Sigmoid colon (tissue), 7 donors: ENCODE results near the gene IPPK. TPM values are rescaled to one million over a fixed set of nuclear protein-coding genes. Genes with fewer than 3 reads are reported as not detected.

Experiments used
- DNase-seq: peaks from one replicate; pipeline ENCODE4 v3.0.0-alpha.2; 2019
- H3K27ac ChIP-seq, 4 donors: fragments of 200-600 bp; sonication (generic); one replicate each; pipeline ENCODE4 v1.5.1; 2016 to 2019; ENCODE audit warnings: mild to moderate bottlenecking in 1 of 4
- H3K27me3 ChIP-seq, 3 donors: fragments of 200-600 bp; sonication (generic); one replicate each; pipeline ENCODE4 v1.5.1; 2019; ENCODE audit warnings: mild to moderate bottlenecking in 1 of 3
- H3K36me3 ChIP-seq, 4 donors: fragments of 200-600 bp; sonication (generic); one replicate each; pipeline ENCODE4 v1.5.1; 2016 to 2019
- H3K4me1 ChIP-seq, 4 donors: fragments of 200-600 bp; sonication (generic); one replicate each; pipeline ENCODE4 v1.5.1; 2017 to 2019
- H3K4me3 ChIP-seq, 4 donors: fragments of 200-600 bp; sonication (generic); one replicate each; pipeline ENCODE4 v1.5.1; 2017 to 2019; ENCODE audit warnings: mild to moderate bottlenecking in 2 of 4, moderate library complexity in 1 of 4
- H3K9me3 ChIP-seq, 4 donors: fragments of 200-600 bp in 3 of 4; sonication (generic) in 3 of 4; one replicate each; pipeline versions ENCODE4 v1.5.1 to v1.6.1; 2013 to 2019
- EP300 ChIP-seq, 4 donors: sonication (generic); formaldehyde crosslinking; IDR thresholded peaks; one replicate each; pipeline ENCODE4 v1.6.1; 2017; ENCODE audit warnings: antibody characterized with exemption in 4 of 4
- POLR2A ChIP-seq, 2 donors: fragments of 450-650 bp; IDR thresholded peaks; one replicate each; pipeline ENCODE4 v1.6.1; 2016; ENCODE audit warnings: antibody characterized with exemption in 2 of 2, mild to moderate bottlenecking in 2 of 2, moderate library complexity in 2 of 2
- POLR2AphosphoS5 ChIP-seq, 4 donors: sonication (generic); formaldehyde crosslinking; IDR thresholded peaks; one replicate each; pipeline ENCODE4 v1.6.1; 2017; ENCODE audit warnings: antibody characterized with exemption in 4 of 4
- WGBS, 2 donors: extraction: QIAGEN DNeasy Blood & Tissue Kit; methylation state at CpG; one replicate each; pipeline ENCODE4 v1.1.7; 2013; 5-methylcytosine and 5-hydroxymethylcytosine counted together
- intact Hi-C: fragments of 100-400 bp; cut with DNase I; formaldehyde crosslinking; loops from one replicate; pipeline ENCODE4 v1.15.1; 2023
- polyA plus RNA-seq, 3 donors: library from polyadenylated mRNA; stranded (reverse); fragments of 200-250 nt; gene quantifications; one replicate each; pipeline ENCODE4 v1.2.3, GENCODE V29; 2013
- total RNA-seq, 4 donors: library from RNA; depleted of rRNA; stranded (reverse); fragments of >200 nt; gene quantifications; one replicate each; pipeline ENCODE4 v1.1.0, GENCODE V29; 2016
- TF ChIP-seq, protein P1 (sequence below), 4 experiments: fragments of 450-650 bp in 3 of 4; fragments of 200-600 bp in 1 of 4; IDR thresholded peaks; one replicate each; pipeline ENCODE4 v1.5.1; 2016 to 2019; ENCODE audit warnings: antibody characterized with exemption in 4 of 4, mild to moderate bottlenecking in 3 of 4, moderate library complexity in 2 of 4
- donor health status: healthy with polysubstance abuse.
- donor health status: Bipolar disorder and iron deficiency.
- donor health status: healthy.

IPPK gene
- total and polyA plus RNA-seq, 7 donors, result 3.6 to 12.5 (median 6.4) TPM

GRCh38 chr9:92611621-92612285, 58.2 kb downstream of the IPPK start:
- peaks cover 0 to 61% (median 47%) of the 10 kb centered on the region in 4 donors for H3K4me1 ChIP-seq
- WGBS, 2 donors, result 90 to 96% methylated on average over 10 of the region's 10 CpGs
- H3K4me3 ChIP-seq, result no peak overlapping the region
- intact Hi-C loops, result no loop called here
- no peaks in the 10 kb centered on the region for H3K27me3 ChIP-seq
- H3K9me3 ChIP-seq, result no peaks in the 10 kb centered on the region
- H3K27ac ChIP-seq, result peak overlapping the region in 3 of 4 donors; percentile 18 to 72 (median 55)
- TF ChIP-seq POLR2A (IDR thresholded peaks at IDR 0.05) (no peak), POLR2AphosphoS5 (IDR thresholded peaks at IDR 0.05) (no peak), EP300 (IDR thresholded peaks at IDR 0.05) (no peak)
- TF ChIP-seq, protein P1, sequence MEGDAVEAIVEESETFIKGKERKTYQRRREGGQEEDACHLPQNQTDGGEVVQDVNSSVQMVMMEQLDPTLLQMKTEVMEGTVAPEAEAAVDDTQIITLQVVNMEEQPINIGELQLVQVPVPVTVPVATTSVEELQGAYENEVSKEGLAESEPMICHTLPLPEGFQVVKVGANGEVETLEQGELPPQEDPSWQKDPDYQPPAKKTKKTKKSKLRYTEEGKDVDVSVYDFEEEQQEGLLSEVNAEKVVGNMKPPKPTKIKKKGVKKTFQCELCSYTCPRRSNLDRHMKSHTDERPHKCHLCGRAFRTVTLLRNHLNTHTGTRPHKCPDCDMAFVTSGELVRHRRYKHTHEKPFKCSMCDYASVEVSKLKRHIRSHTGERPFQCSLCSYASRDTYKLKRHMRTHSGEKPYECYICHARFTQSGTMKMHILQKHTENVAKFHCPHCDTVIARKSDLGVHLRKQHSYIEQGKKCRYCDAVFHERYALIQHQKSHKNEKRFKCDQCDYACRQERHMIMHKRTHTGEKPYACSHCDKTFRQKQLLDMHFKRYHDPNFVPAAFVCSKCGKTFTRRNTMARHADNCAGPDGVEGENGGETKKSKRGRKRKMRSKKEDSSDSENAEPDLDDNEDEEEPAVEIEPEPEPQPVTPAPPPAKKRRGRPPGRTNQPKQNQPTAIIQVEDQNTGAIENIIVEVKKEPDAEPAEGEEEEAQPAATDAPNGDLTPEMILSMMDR (IDR thresholded peaks at IDR 0.05), result no peak
- peaks cover 0 to 15% (median 2%) of the 10 kb centered on the region in 4 donors for H3K36me3 ChIP-seq
- no peak for DNase-seq

- peak in 1 of 4 donors; percentile 24 for TF ChIP-seq EP300 (IDR thresholded peaks at IDR 0.05)
- TF ChIP-seq, protein P1 (IDR thresholded peaks at IDR 0.05), result no peak
- TF ChIP-seq POLR2AphosphoS5 (IDR thresholded peaks at IDR 0.05), result peak in 3 of 4 donors; percentile 55 to 58 (median 55)
- intact Hi-C loops, result no loop called here
- Histone ChIP-seq H3K4me1 (peaks cover 0 to 55% (median 39%) of the 10 kb centered on the region in 4 donors), H3K36me3 (peaks cover 0 to 15% (median 2%) of the 10 kb centered on the region in 4 donors), H3K27ac (peak overlapping the region; percentile 58 to 72 (median 69)), H3K27me3 (no peaks in the 10 kb centered on the region), H3K4me3 (no peak overlapping the region), H3K9me3 (no peaks in the 10 kb centered on the region)
- 91 to 92% methylated on average over 32 of the region's 32 CpGs for WGBS, 2 donors
- DNase-seq, result no peak
These were observed 59.2 kb downstream of the IPPK start for GRCh38 chr9:92610470-92611420.

DNA sequence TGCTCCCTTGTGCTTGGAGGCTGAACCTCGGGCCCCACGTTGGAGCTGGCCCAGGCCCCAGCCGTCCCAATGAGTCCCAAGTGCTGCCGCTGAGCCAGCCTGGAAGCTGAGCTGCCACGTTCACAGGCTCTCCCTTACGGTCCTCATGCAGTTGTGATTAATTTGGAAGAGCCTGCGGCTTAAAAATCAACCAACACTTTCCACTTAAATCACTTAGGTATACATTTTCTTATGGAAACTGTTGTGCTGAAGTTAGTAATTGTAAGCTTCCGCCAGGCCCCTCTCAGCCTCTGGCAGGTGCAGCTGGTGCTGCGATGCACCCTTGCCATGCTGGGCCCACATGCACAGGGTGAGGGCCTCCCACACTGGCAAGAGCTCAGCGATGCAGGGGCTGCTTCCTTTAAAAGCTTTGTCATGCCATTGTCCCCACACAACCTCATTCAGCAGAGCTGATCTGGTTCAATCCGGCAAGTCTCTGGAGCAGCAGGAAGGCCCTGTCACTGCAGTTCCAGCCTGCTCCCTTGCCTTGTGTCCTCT, 61.0 kb downstream of the IPPK start:
- H3K27me3 ChIP-seq, result no peaks in the 10 kb centered on the region
- peak overlapping the region; percentile 58 to 72 (median 69) for H3K27ac ChIP-seq
- H3K9me3 ChIP-seq, result no peaks in the 10 kb centered on the region
- no peak for TF ChIP-seq POLR2AphosphoS5 (IDR thresholded peaks at IDR 0.05)
- TF ChIP-seq, protein P1 (IDR thresholded peaks at IDR 0.05), result no peak
- TF ChIP-seq EP300 (IDR thresholded peaks at IDR 0.05), result no peak
- no peak for TF ChIP-seq POLR2A (IDR thresholded peaks at IDR 0.05)
- no peak for DNase-seq
- WGBS, 2 donors, result 80 to 84% methylated on average over 11 of the region's 11 CpGs
- intact Hi-C loops, result loop anchor here (5.0 kb wide), 1 partner anchor 122 kb away; no protein-coding TSS in a partner anchor
- peaks cover 0 to 43% (median 32%) of the 10 kb centered on the region in 4 donors for H3K4me1 ChIP-seq
- no peak overlapping the region for H3K4me3 ChIP-seq
- H3K36me3 ChIP-seq, result peaks cover 0 to 11% (median 2%) of the 10 kb centered on the region in 4 donors

GRCh38 chr9:92608241-92608908, 61.6 kb downstream of the IPPK start:
- H3K27me3 ChIP-seq, result no peaks in the 10 kb centered on the region

More at GRCh38 chr9:92608241-92608908, 61.6 kb downstream of the IPPK start:
- no peaks in the 10 kb centered on the region for H3K9me3 ChIP-seq
- peak overlapping the region; percentile 58 to 72 (median 69) for H3K27ac ChIP-seq
- peaks cover 0 to 10% (median 2%) of the 10 kb centered on the region in 4 donors for H3K36me3 ChIP-seq
- 84 to 86% methylated on average over 10 of the region's 10 CpGs for WGBS, 2 donors
- no peak for TF ChIP-seq POLR2A (IDR thresholded peaks at IDR 0.05)
- TF ChIP-seq EP300 (IDR thresholded peaks at IDR 0.05), result no peak
- TF ChIP-seq, protein P1 (IDR thresholded peaks at IDR 0.05), result no peak
- TF ChIP-seq POLR2AphosphoS5 (IDR thresholded peaks at IDR 0.05), result no peak
- intact Hi-C loops, result loop anchor here (5.0 kb wide), 1 partner anchor 121 kb away; no protein-coding TSS in a partner anchor
- H3K4me1 ChIP-seq, result peaks cover 0 to 43% (median 32%) of the 10 kb centered on the region in 4 donors
- no peak overlapping the region for H3K4me3 ChIP-seq
- no peak for DNase-seq
